GM18870 (cell line): ENCODE results near the gene THPO.

Source experiments
- ATAC-seq: cut with Tn5 transposase; IDR thresholded peaks from one replicate; pipeline ENCODE4 v1.9.1; 2021; ENCODE audit warnings: moderate library complexity; ENCODE audit not compliant: unreplicated experiment

The THPO gene

GRCh38 chr3:184335291-184335660, 42.7 kb downstream of the THPO start:
- no peak for ATAC-seq

DNA sequence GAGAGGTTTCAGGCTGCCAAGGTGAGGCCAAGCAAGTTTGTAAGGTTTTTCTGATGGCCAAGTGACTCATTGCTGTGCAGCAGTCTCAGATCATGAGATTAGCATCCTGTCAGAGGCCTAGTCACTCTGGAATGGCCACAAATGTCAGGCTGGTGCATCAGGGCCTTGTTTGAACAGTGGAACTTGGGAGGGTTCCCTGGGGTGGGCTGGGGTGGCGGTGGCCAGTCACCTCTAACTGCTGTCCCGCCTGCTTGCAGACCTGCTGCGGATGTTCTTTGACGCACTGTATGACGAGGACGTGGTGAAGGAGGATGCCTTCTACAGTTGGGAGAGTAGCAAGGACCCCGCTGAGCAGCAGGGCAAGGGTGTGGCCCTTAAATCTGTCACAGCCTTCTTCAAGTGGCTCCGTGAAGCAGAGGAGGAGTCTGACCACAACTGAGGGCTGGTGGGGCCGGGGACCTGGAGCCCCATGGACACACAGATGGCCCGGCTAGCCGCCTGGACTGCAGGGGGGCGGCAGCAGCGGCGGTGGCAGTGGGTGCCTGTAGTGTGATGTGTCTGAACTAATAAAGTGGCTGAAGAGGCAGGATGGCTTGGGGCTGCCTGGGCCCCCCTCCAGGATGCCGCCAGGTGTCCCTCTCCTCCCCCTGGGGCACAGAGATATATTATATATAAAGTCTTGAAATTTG, 43.4 kb downstream of the THPO start:
- ATAC-seq, result no peak

DNA sequence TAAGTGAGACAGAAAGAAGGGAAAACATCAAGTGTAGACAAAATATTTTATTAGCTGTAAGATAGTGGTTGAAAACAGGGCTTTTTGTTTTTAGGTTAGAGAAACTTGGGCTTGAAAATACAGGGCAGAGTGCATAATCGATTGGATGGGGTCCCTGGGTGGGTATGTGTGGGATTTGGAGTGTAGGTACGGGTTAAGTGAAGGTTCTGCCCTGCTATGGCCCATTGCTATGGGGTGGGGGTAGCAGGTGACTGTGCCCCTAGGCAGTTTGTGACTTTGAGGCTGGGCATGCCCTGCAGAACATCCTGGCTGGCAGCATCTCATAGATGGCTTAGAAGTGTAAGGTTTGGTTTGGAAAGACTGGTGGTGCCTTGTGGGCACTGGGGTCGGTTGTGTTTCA, 44.3 kb downstream of the THPO start:
- no peak for ATAC-seq

DNA sequence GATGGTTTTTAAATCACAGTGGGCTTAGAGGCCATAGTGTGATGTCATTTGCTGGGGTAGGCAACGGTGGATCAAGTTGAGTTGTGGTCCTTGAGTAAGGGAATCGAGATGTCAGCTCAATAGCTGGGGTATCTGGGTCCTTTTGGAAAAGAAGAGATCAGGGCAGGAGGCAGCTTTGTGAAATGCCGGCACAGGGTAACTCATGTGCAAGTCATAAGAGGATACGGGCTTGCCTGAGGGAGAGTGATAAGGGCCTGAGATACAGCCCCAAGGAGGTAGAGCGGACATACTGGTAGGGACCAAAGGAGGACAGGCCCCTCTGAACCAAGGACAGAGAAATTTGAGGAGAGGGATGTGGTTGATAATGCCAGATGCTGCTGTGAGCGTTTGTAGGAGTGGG, 44.8 kb downstream of the THPO start:
- no peak for ATAC-seq

- no peak for ATAC-seq
Measured at GRCh38 chr3:184332370-184333090, 45.5 kb downstream of the THPO start.

- ATAC-seq, result no peak
Measured at GRCh38 chr3:184328516-184328915, 49.5 kb downstream of the THPO start.

DNA sequence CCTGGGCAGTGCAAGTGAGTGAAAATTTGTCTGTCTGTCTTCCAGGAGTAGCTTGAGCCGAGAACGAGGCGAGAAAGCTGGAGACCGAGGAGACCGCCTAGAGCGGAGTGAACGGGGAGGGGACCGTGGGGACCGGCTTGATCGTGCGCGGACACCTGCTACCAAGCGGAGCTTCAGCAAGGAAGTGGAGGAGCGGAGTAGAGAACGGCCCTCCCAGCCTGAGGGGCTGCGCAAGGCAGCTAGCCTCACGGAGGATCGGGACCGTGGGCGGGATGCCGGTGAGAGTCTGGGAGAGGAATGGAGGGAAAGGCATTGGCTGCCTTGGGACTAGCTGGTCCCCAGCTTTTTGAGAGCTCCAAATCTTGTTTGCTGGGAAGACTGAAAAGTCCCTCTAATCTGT, 50.8 kb downstream of the THPO start:
- no peak for ATAC-seq

DNA sequence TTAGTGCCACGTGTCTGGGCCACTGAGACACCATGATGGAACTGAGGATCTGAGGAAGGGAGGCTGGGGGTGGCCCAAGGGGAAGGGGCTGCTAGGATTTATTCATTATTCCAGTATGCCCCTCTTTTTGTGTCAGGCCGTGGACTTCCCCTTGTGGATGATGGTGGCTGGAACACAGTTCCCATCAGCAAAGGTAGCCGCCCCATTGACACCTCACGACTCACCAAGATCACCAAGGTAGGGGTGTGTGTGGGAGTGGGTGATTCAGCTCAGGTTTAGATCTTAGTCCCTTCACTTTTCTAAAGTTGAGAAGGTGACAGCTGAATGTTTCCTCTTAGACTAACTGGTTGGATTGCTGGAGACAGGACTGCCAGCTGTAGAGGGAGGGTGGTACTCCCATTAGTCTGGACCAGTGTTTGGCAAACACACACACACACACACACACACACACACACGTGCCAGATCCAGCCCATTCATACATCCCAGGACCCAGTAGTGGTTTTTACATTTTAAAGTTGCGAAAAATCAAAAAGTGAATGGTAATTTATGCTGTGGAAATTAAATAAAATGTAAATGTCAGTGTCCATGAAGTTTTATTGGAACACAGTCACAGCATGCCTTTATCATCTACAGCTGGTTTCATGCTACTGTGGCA, 52.2 kb downstream of the THPO start:
- ATAC-seq, result no peak

DNA sequence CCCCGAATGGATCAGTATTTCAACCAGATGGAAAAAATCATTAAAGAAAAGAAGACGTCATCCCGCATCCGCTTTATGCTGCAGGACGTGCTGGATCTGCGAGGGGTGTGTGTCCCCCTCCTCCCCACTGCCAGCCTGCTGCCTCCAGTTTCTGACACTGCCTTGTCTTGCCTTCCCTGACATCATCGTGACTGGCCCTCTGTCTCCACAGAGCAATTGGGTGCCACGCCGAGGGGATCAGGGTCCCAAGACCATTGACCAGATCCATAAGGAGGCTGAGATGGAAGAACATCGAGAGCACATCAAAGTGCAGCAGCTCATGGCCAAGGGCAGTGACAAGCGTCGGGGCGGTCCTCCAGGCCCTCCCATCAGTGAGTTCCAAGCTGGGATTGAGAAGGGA, 52.7 kb downstream of the THPO start:
- ATAC-seq, result no peak

DNA sequence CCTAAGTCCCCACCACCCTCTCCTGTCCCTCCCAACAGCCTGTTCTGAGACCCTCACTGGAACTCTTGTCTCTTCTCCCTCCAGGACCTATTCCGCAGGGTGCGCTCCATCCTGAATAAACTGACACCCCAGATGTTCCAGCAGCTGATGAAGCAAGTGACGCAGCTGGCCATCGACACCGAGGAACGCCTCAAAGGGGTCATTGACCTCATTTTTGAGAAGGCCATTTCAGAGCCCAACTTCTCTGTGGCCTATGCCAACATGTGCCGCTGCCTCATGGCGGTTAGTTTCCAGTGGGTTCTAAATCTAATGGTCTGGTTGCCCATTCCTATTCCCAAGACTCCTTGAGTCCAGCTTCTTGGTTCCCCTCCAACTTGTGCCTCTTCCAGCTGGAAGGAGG, 54.3 kb downstream of the THPO start:
- no peak for ATAC-seq

DNA sequence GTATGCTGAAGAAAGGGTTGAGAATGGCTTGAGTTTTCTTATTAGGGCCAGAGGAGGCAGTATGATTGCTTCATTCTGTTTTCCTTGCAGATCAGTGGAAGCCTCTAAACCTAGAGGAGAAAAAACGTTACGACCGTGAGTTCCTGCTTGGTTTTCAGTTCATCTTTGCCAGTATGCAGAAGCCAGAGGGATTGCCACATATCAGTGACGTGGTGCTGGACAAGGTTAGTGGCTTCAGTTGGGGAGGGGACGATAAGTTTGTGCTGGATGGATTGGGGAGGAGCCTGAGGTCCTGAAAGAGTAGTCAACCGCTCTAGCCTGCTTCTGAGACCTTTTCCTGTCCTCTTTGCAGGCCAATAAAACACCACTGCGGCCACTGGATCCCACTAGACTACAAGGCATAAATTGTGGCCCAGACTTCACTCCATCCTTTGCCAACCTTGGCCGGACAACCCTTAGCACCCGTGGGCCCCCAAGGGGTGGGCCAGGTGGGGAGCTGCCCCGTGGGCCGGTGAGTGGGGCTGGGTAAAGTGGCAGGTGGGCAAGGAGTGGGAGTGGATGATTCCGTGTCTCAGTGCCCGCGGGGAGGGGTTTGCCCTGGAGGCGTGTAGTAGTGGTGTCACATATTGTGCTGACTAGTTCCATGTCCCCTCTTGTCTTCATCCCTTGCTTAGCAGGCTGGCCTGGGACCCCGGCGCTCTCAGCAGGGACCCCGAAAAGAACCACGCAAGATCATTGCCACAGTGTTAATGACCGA, 55.1 kb downstream of the THPO start:
- no peak for ATAC-seq
